Spleen (tissue), 11 donors: ENCODE data around the gene CHID1. TPM values are rescaled to one million over a fixed set of nuclear protein-coding genes. Genes with fewer than 3 reads are reported as not detected.

Source experiments
- DNase-seq: peaks from one replicate; pipeline ENCODE4 v3.0.0-alpha.2; 2020
- H3K27ac ChIP-seq, 8 donors: fragments of 200-600 bp; sonication (generic) in 7 of 8; 1 replicate in 4 of 8; 2 replicates in 4 of 8; pipeline versions ENCODE4 v1.5.0 to v1.8.0; 2016 to 2021; ENCODE audit warnings: inconsistent platforms in 4 of 8, mild to moderate bottlenecking in 4 of 8, moderate library complexity in 1 of 8
- H3K27me3 ChIP-seq, 7 donors: fragments of 200-600 bp; sonication (generic) in 6 of 7; replicated peaks in 1 of 7; 1 replicate in 4 of 7; 2 replicates in 3 of 7; pipeline versions ENCODE4 v1.5.0 to v1.8.0; 2016 to 2021; ENCODE audit warnings: inconsistent platforms in 3 of 7, mild to moderate bottlenecking in 1 of 7
- H3K36me3 ChIP-seq, 6 donors: fragments of 200-600 bp; sonication (generic) in 5 of 6; 1 replicate in 4 of 6; 2 replicates in 2 of 6; pipeline versions ENCODE4 v1.5.0 to v1.8.0; 2016 to 2021; ENCODE audit warnings: inconsistent platforms in 2 of 6
- H3K4me1 ChIP-seq, 6 donors: fragments of 200-600 bp; sonication (generic) in 5 of 6; 1 replicate in 3 of 6; 2 replicates in 3 of 6; pipeline versions ENCODE4 v1.5.0 to v1.8.0; 2016 to 2021; ENCODE audit warnings: inconsistent platforms in 3 of 6
- H3K4me3 ChIP-seq, 8 donors: fragments of 200-600 bp; sonication (generic) in 7 of 8; 1 replicate in 4 of 8; 2 replicates in 4 of 8; pipeline versions ENCODE4 v1.5.0 to v1.8.0; 2016 to 2021; ENCODE audit warnings: inconsistent platforms in 4 of 8, mild to moderate bottlenecking in 4 of 8, moderate library complexity in 2 of 8
- H3K9me3 ChIP-seq, 8 donors: fragments of 200-600 bp; sonication (generic) in 7 of 8; 1 replicate in 4 of 8; 2 replicates in 4 of 8; pipeline versions ENCODE4 v1.5.0 to v1.8.0; 2016 to 2021; ENCODE audit warnings: inconsistent platforms in 4 of 8
- CTCF ChIP-seq, 11 experiments: fragments of 200-600 bp in 7 of 11; fragments of 450-650 bp in 4 of 11; sonication (generic) in 4 of 11; IDR thresholded peaks in 8 of 11; conservative IDR thresholded peaks in 3 of 11; 1 replicate in 7 of 11; 2 replicates in 4 of 11; pipeline versions ENCODE4 v1.4.0 to v1.8.0; 2016 to 2021; ENCODE audit warnings: antibody characterized with exemption in 11 of 11, inconsistent platforms in 4 of 11, mild to moderate bottlenecking in 1 of 11
- POLR2A ChIP-seq, 3 donors: fragments of 450-650 bp; IDR thresholded peaks; one replicate each; pipeline ENCODE4 v1.5.1; 2017; ENCODE audit warnings: antibody characterized with exemption in 3 of 3, mild to moderate bottlenecking in 1 of 3
- POLR2AphosphoS5 ChIP-seq, 3 donors: sonication (generic); formaldehyde crosslinking; IDR thresholded peaks; one replicate each; pipeline ENCODE4 v1.5.1; 2017; ENCODE audit warnings: antibody characterized with exemption in 3 of 3
- WGBS, 5 donors: extraction: QIAGEN DNeasy Blood & Tissue Kit in 3 of 5; methylation state at CpG; one replicate each; pipeline versions ENCODE4 v1.1.5 to v1.1.7; 2013 to 2018; 5-methylcytosine and 5-hydroxymethylcytosine counted together
- intact Hi-C: fragments of 100-400 bp; cut with DNase I; formaldehyde crosslinking; loops from one replicate; pipeline ENCODE4 v1.15.0; 2023; ENCODE audit warnings: low total_unique reads
- polyA plus RNA-seq, 3 donors: library from polyadenylated mRNA; stranded (reverse); fragments of 200-250 nt; gene quantifications; one replicate each; pipeline ENCODE4 v1.2.1, GENCODE V29; 2013
- total RNA-seq, 7 donors: library from RNA; depleted of rRNA in 3 of 7; stranded (reverse); fragments of >200 nt in 3 of 7; fragmentation: NEBNext Ultra II Directional in 4 of 7; extraction: Animal tissue kit (Norgen Biotek cat#: 25700) in 4 of 7; gene quantifications; one replicate each; pipeline versions ENCODE4 v1.1.0 to v1.2.1, GENCODE V29; 2016 to 2021
- donor health status: healthy with polysubstance abuse.
- donor health status: DM: no; HTN: no; CAD: no; lungs with moderate emphysema.
- donor health status: DM: no; HTN: no; CAD: no.
- donor health status: Bipolar disorder and iron deficiency.
- donor health status: healthy.
- donor health status: DM: no; HTN: no; CAD: no.
- donor health status: DM: yes; HTN: yes; CAD: no.

CHID1 gene
- total and polyA plus RNA-seq, 10 donors: 37.2 to 218 (median 117) TPM

GRCh38 chr11:923691-924405 is 13.2 kb upstream of the CHID1 start:
- 84 to 91% (median 90%) methylated on average over 16 to 19 of the region's 19 CpGs for WGBS, 5 donors

GRCh38 chr11:921921-922678 is 11.5 kb upstream of the CHID1 start:
- 82 to 92% (median 88%) methylated on average over 10 to 15 of the region's 15 CpGs for WGBS, 5 donors
- Histone ChIP-seq H3K27me3 (no peaks in the 10 kb centered on the region), H3K27ac (peak overlapping the region in 5 of 8 donors; percentile 3 to 98 (median 95)), H3K4me3 (no peak overlapping the region), H3K36me3 (peaks cover 0 to 3% (median 0%) of the 10 kb centered on the region in 6 donors), H3K4me1 (peaks cover 7 to 39% (median 24%) of the 10 kb centered on the region in 6 donors), H3K9me3 (no peaks in the 10 kb centered on the region)
- intact Hi-C loops: no loop called here
- DNase-seq: no peak
- TF ChIP-seq POLR2A (IDR thresholded peaks at IDR 0.05) (no peak), CTCF (IDR thresholded peaks at IDR 0.05 in 8 of 11, conservative IDR thresholded peaks at IDR 0.05 in 3 of 11) (no peak), POLR2AphosphoS5 (IDR thresholded peaks at IDR 0.05) (no peak)

More at GRCh38 chr11:923691-924405, 13.2 kb upstream of the CHID1 start:
- peaks cover 21 to 57% (median 41%) of the 10 kb centered on the region in 6 donors for H3K4me1 ChIP-seq
- peaks cover 0 to 12% (median 0%) of the 10 kb centered on the region in 6 donors for H3K36me3 ChIP-seq
- H3K4me3 ChIP-seq: no peak overlapping the region
- intact Hi-C loops: no loop called here
- no peaks in the 10 kb centered on the region for H3K9me3 ChIP-seq
- no peaks in the 10 kb centered on the region for H3K27me3 ChIP-seq
- peak overlapping the region in 7 of 8 donors; percentile 84 to 98 (median 95) for H3K27ac ChIP-seq
- TF ChIP-seq CTCF (IDR thresholded peaks at IDR 0.05 in 8 of 11, conservative IDR thresholded peaks at IDR 0.05 in 3 of 11) (no peak), POLR2AphosphoS5 (IDR thresholded peaks at IDR 0.05) (no peak), POLR2A (IDR thresholded peaks at IDR 0.05) (no peak)
- no peak for DNase-seq

- H3K27me3 ChIP-seq: no peaks in the 10 kb centered on the region
- no peaks in the 10 kb centered on the region for H3K9me3 ChIP-seq
- H3K4me1 ChIP-seq: peaks cover 0 to 42% (median 4%) of the 10 kb centered on the region in 6 donors
- DNase-seq: no peak
- no peak for TF ChIP-seq POLR2AphosphoS5 (IDR thresholded peaks at IDR 0.05)
- TF ChIP-seq CTCF (IDR thresholded peaks at IDR 0.05 in 8 of 11, conservative IDR thresholded peaks at IDR 0.05 in 3 of 11): no peak
- no peak for TF ChIP-seq POLR2A (IDR thresholded peaks at IDR 0.05)
- no peak overlapping the region for H3K4me3 ChIP-seq
- 75 to 91% (median 85%) methylated on average over 7 to 8 of the region's 8 CpGs for WGBS, 5 donors
- intact Hi-C loops: no loop called here
- no peaks in the 10 kb centered on the region for H3K36me3 ChIP-seq
- peak overlapping the region in 4 of 8 donors; percentile 28 to 96 (median 94) for H3K27ac ChIP-seq
These were observed 6.8 kb upstream of the CHID1 start for GRCh38 chr11:917426-917825.
